ENCODE data around the gene PLXNA2. TPM values are rescaled to one million over a fixed set of nuclear protein-coding genes. Genes with fewer than 3 reads are reported as not detected.

Gene PLXNA2
- total and polyA plus RNA-seq, 2 of the 13 experiments (the other 11 are each of a cell fraction or from before 2014, with no cell fraction given): 1.1 to 2.1 TPM

GRCh38 chr1:208219659-208220282 is 24.4 kb downstream of the PLXNA2 start:
- ATAC-seq (no peak), DNase-seq (ENCODE audit: low spot score) (no peak), FAIRE-seq (no peak)
- in situ Hi-C loops (cut with HindIII; ENCODE audit: extremely low pct_ligation_motif_present, low pct_unique_long_range_greater_than_20kb): no loop called here
- no TSS peak for BruUV-seq (replicated peaks)
- intact Hi-C loops (cut with micrococcal nuclease; ENCODE audit: unreplicated experiment): no loop called here
- Histone ChIP-seq H4K20me1 (ENCODE audit: insufficient read depth, low read length) (no peaks in the 10 kb centered on the region), H3K4me1 (ENCODE audit: insufficient read depth, low read length) (no peaks in the 10 kb centered on the region), H3K27me3 (ENCODE audit: control insufficient read depth in 1 of 2, insufficient read depth in 2 of 2, low read length in 2 of 2) (no peaks in the 10 kb centered on the region), H3K79me2 (ENCODE audit: insufficient read depth, low read length) (no peaks in the 10 kb centered on the region), H3K9me3 (ENCODE audit: low read length) (no peaks in the 10 kb centered on the region), H3K27ac (ENCODE audit: extremely low read length, insufficient read depth, low read length) (no peak overlapping the region), H3K4me2 (ENCODE audit: low read depth, low read length) (no peak overlapping the region), H2AFZ (ENCODE audit: low read length) (no peak overlapping the region), H3K36me3 (replicated peaks in 1 of 2; ENCODE audit: control insufficient read depth in 1 of 2, insufficient read depth in 2 of 2, low read length in 2 of 2) (peaks cover 0 to 3% of the 10 kb centered on the region in 2 experiments; a peak in 1 of 5 replicates), H3K4me3 (replicated peaks in 1 of 3; ENCODE audit: insufficient read depth in 1 of 3, low read depth in 2 of 3, low read length in 3 of 3) (no peak overlapping the region), H3K9ac (ENCODE audit: insufficient read depth, low read depth, low read length) (no peak overlapping the region)
- POLR2A ChIA-PET: interaction anchor here (0.8 kb wide), 1 partner anchor 14 kb away, joined by 3 read pairs; no protein-coding TSS in a partner anchor
- CTCF ChIA-PET (ENCODE audit: low intra/inter-chr PET ratio, low total read pairs): no interaction called here
- 91% methylated on average over 15 of the region's 15 CpGs for WGBS (ENCODE audit: low lambda C conversion rate)
- TF ChIP-seq ATF5 (CRISPR knock-in tag; IDR thresholded peaks at IDR 0.05; ENCODE audit: low read depth) (no peak), ZNF776 (CRISPR knock-in tag; IDR thresholded peaks at IDR 0.05) (no peak), POLR2AphosphoS2 (IDR thresholded peaks at IDR 0.05; ENCODE audit: low read depth, low read length) (no peak), TIGD3 (CRISPR knock-in tag; IDR thresholded peaks at IDR 0.05; ENCODE audit: borderline replicate concordance) (no peak), RBAK (CRISPR knock-in tag; IDR thresholded peaks at IDR 0.05) (no peak), ZNF235 (CRISPR knock-in tag; IDR thresholded peaks at IDR 0.05; ENCODE audit: borderline replicate concordance) (no peak), ZNF142 (CRISPR knock-in tag; IDR thresholded peaks at IDR 0.05) (no peak), RERE (CRISPR knock-in tag; IDR thresholded peaks at IDR 0.05; ENCODE audit: low read depth) (no peak)

All from HepG2 (cell line).